SK-N-SH treated with all-trans-retinoic acid at 6 μM for 48 hours (cell line): ENCODE results near the gene CLEC14A.

ENCODE experiments used
- ATAC-seq: fragments of 200-7000 bp; cut with Tn5 transposase; 3 replicates; pipeline ENCODE4 v1.9.1; 2020; ENCODE audit warnings: mild to moderate bottlenecking, moderate library complexity
- ARNTL ChIP-seq: fragments of 450-650 bp; formaldehyde crosslinking; IDR thresholded peaks from 2 replicates; pipeline ENCODE4 v1.5.0; 2020; ENCODE audit warnings: low read depth, mild to moderate bottlenecking, moderate library complexity, borderline replicate concordance
- BACH2 ChIP-seq: fragments of 250-450 bp; sonication (Bioruptor Pico); IDR thresholded peaks from 2 replicates; pipeline ENCODE4 v1.9.0; 2021; ENCODE audit warnings: mild to moderate bottlenecking, borderline replicate concordance
- CSDC2 ChIP-seq: fragments of 250-450 bp; sonication (Bioruptor Pico); IDR thresholded peaks from 2 replicates; pipeline ENCODE4 v1.5.0; 2020; ENCODE audit warnings: mild to moderate bottlenecking, moderate library complexity
- ESRRG ChIP-seq: fragments of 250-450 bp; sonication (Bioruptor Pico); IDR thresholded peaks from 2 replicates; pipeline ENCODE4 v1.6.1; 2021; ENCODE audit warnings: mild to moderate bottlenecking
- GLIS3 ChIP-seq: fragments of 250-450 bp; sonication (Bioruptor Pico); IDR thresholded peaks from 2 replicates; pipeline ENCODE4 v1.5.0; 2020; ENCODE audit warnings: mild to moderate bottlenecking, moderate library complexity
- ISL1 ChIP-seq: fragments of 250-450 bp; sonication (Bioruptor Pico); IDR thresholded peaks from 2 replicates; pipeline ENCODE4 v2.1.2; 2022; ENCODE audit warnings: mild to moderate bottlenecking, moderate library complexity
- OSR1 ChIP-seq: fragments of 250-450 bp; sonication (Bioruptor Pico); IDR thresholded peaks from 2 replicates; pipeline ENCODE4 v1.8.0; 2022; ENCODE audit warnings: moderate library complexity, mild to moderate bottlenecking, inconsistent platforms
- PPARA ChIP-seq: fragments of 250-450 bp; sonication (Bioruptor Pico); IDR thresholded peaks from 2 replicates; pipeline ENCODE4 v1.5.0; 2020; ENCODE audit warnings: mild to moderate bottlenecking, borderline replicate concordance
- RARB ChIP-seq: fragments of 250-450 bp; sonication (Bioruptor Pico); IDR thresholded peaks from 2 replicates; pipeline ENCODE4 v1.8.0; 2021; ENCODE audit warnings: mild to moderate bottlenecking, moderate library complexity
- SNAI2 ChIP-seq: fragments of 250-450 bp; sonication (Bioruptor Pico); IDR thresholded peaks from 2 replicates; pipeline ENCODE4 v1.5.0; 2020; ENCODE audit warnings: mild to moderate bottlenecking, moderate library complexity
- TCF4 ChIP-seq: fragments of 250-450 bp; sonication (Bioruptor Pico); IDR thresholded peaks from 2 replicates; pipeline ENCODE4 v1.8.0; 2021; ENCODE audit warnings: mild to moderate bottlenecking, moderate library complexity, borderline replicate concordance
- TOX ChIP-seq: fragments of 250-450 bp; sonication (Bioruptor Pico); IDR thresholded peaks from 2 replicates; pipeline ENCODE4 v1.8.0; 2021; ENCODE audit warnings: mild to moderate bottlenecking, moderate library complexity, borderline replicate concordance
- ZC3H10 ChIP-seq: fragments of 250-450 bp; sonication (Bioruptor Pico); IDR thresholded peaks from 2 replicates; pipeline ENCODE4 v1.5.1; 2021; ENCODE audit warnings: mild to moderate bottlenecking, moderate library complexity
- ZFP3 ChIP-seq: fragments of 250-450 bp; sonication (Bioruptor Pico); IDR thresholded peaks from 2 replicates; pipeline ENCODE4 v1.5.0; 2020; ENCODE audit warnings: mild to moderate bottlenecking, moderate library complexity
- ZNF565 ChIP-seq: fragments of 450-650 bp; formaldehyde crosslinking; conservative IDR thresholded peaks from 2 replicates; pipeline ENCODE4 v1.5.0; 2020; ENCODE audit warnings: low read depth, mild to moderate bottlenecking, moderate library complexity
- ZNF70 ChIP-seq: fragments of 450-650 bp; formaldehyde crosslinking; IDR thresholded peaks from 2 replicates; pipeline ENCODE4 v1.5.0; 2020; ENCODE audit warnings: mild to moderate bottlenecking, moderate library complexity
- TF ChIP-seq, protein P1 (sequence below): fragments of 250-450 bp; sonication (Bioruptor Pico); IDR thresholded peaks from 2 replicates; pipeline ENCODE4 v1.8.0; 2021; ENCODE audit warnings: low read depth, mild to moderate bottlenecking, moderate library complexity, borderline replicate concordance
- TF ChIP-seq, protein P2 (sequence below): fragments of 250-450 bp; sonication (Bioruptor Pico); IDR thresholded peaks from 2 replicates; pipeline ENCODE4 v1.5.0; 2020; ENCODE audit warnings: mild to moderate bottlenecking, moderate library complexity
- TF ChIP-seq, protein P3 (sequence below): fragments of 250-450 bp; sonication (Bioruptor Pico); IDR thresholded peaks from 2 replicates; pipeline ENCODE4 v1.5.1; 2021; ENCODE audit warnings: mild to moderate bottlenecking, moderate library complexity
- TF ChIP-seq, protein P4 (sequence below): fragments of 250-450 bp; sonication (Bioruptor Pico); IDR thresholded peaks from 2 replicates; pipeline ENCODE4 v1.5.1; 2020; ENCODE audit warnings: low read depth, mild to moderate bottlenecking, moderate library complexity
- TF ChIP-seq, protein P5 (sequence below): fragments of 250-450 bp; sonication (Bioruptor Pico); IDR thresholded peaks from 2 replicates; pipeline ENCODE4 v1.8.0; 2020; ENCODE audit warnings: mild to moderate bottlenecking, moderate library complexity, borderline replicate concordance

Gene CLEC14A

DNA sequence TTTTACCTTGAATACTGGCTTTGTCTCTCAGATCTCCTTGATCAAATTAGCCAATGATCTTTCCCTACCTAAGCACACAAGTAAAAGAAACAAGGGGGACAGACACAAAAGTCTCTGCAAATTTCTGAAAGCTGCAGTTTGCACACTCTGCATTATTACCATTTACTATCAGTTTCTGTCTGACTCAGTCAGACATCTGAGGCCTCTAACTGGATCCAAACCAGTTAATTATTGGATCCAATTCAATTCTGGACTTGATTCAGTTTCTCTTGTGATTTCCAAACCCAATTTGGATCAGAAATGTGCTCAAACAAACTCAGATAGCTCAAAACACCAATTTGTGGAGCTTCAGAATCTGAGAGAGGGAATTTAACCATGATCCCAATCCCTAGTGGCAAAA lies 31.6 kb downstream of the CLEC14A start (continued):
- TF ChIP-seq ZNF70 (CRISPR knock-in tag) (no peak), ZNF565 (no peak), RARB (no peak), TCF4 (CRISPR knock-in tag) (no peak), ZC3H10 (CRISPR knock-in tag) (no peak)

DNA sequence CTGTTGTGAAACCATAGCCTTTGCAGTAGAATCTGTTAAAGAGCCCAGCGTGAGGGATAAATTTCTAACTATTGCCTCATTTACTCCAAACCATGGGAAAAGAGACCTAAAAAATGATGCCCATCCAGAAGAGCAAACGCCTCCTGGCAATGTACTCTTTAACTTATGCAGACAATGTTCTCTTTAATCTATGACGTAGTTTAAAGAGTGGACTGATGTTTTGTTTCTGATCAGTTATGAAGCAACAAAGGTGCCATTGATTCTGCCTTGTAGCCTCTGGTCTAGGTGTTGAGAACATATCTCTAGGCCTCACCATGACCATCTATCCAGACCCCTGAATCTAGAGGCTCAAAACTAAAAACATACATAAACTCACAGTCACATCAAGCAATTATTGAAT lies 34.8 kb downstream of the CLEC14A start:
- TF ChIP-seq, protein P1, sequence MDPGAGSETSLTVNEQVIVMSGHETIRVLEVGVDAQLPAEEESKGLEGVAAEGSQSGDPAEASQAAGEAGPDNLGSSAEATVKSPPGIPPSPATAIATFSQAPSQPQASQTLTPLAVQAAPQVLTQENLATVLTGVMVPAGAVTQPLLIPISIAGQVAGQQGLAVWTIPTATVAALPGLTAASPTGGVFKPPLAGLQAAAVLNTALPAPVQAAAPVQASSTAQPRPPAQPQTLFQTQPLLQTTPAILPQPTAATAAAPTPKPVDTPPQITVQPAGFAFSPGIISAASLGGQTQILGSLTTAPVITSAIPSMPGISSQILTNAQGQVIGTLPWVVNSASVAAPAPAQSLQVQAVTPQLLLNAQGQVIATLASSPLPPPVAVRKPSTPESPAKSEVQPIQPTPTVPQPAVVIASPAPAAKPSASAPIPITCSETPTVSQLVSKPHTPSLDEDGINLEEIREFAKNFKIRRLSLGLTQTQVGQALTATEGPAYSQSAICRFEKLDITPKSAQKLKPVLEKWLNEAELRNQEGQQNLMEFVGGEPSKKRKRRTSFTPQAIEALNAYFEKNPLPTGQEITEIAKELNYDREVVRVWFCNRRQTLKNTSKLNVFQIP (CRISPR knock-in tag), result no peak
- no peak for TF ChIP-seq TOX (CRISPR knock-in tag)
- no peak for TF ChIP-seq RARB
- TF ChIP-seq ZNF70 (CRISPR knock-in tag), result no peak
- TF ChIP-seq, protein P2, sequence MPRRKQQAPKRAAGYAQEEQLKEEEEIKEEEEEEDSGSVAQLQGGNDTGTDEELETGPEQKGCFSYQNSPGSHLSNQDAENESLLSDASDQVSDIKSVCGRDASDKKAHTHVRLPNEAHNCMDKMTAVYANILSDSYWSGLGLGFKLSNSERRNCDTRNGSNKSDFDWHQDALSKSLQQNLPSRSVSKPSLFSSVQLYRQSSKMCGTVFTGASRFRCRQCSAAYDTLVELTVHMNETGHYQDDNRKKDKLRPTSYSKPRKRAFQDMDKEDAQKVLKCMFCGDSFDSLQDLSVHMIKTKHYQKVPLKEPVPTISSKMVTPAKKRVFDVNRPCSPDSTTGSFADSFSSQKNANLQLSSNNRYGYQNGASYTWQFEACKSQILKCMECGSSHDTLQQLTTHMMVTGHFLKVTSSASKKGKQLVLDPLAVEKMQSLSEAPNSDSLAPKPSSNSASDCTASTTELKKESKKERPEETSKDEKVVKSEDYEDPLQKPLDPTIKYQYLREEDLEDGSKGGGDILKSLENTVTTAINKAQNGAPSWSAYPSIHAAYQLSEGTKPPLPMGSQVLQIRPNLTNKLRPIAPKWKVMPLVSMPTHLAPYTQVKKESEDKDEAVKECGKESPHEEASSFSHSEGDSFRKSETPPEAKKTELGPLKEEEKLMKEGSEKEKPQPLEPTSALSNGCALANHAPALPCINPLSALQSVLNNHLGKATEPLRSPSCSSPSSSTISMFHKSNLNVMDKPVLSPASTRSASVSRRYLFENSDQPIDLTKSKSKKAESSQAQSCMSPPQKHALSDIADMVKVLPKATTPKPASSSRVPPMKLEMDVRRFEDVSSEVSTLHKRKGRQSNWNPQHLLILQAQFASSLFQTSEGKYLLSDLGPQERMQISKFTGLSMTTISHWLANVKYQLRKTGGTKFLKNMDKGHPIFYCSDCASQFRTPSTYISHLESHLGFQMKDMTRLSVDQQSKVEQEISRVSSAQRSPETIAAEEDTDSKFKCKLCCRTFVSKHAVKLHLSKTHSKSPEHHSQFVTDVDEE (CRISPR knock-in tag), result no peak
- TF ChIP-seq SNAI2 (CRISPR knock-in tag), result no peak
- no peak for TF ChIP-seq PPARA (CRISPR knock-in tag)
- TF ChIP-seq, protein P3, sequence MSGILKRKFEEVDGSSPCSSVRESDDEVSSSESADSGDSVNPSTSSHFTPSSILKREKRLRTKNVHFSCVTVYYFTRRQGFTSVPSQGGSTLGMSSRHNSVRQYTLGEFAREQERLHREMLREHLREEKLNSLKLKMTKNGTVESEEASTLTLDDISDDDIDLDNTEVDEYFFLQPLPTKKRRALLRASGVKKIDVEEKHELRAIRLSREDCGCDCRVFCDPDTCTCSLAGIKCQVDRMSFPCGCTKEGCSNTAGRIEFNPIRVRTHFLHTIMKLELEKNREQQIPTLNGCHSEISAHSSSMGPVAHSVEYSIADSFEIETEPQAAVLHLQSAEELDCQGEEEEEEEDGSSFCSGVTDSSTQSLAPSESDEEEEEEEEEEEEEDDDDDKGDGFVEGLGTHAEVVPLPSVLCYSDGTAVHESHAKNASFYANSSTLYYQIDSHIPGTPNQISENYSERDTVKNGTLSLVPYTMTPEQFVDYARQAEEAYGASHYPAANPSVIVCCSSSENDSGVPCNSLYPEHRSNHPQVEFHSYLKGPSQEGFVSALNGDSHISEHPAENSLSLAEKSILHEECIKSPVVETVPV (CRISPR knock-in tag), result no peak
- TF ChIP-seq, protein P4, sequence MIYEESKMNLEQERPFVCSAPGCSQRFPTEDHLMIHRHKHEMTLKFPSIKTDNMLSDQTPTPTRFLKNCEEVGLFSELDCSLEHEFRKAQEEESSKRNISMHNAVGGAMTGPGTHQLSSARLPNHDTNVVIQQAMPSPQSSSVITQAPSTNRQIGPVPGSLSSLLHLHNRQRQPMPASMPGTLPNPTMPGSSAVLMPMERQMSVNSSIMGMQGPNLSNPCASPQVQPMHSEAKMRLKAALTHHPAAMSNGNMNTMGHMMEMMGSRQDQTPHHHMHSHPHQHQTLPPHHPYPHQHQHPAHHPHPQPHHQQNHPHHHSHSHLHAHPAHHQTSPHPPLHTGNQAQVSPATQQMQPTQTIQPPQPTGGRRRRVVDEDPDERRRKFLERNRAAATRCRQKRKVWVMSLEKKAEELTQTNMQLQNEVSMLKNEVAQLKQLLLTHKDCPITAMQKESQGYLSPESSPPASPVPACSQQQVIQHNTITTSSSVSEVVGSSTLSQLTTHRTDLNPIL, result no peak
- no peak for TF ChIP-seq BACH2
- TF ChIP-seq ESRRG, result no peak
- no peak for TF ChIP-seq OSR1
- ATAC-seq, result no peak

DNA sequence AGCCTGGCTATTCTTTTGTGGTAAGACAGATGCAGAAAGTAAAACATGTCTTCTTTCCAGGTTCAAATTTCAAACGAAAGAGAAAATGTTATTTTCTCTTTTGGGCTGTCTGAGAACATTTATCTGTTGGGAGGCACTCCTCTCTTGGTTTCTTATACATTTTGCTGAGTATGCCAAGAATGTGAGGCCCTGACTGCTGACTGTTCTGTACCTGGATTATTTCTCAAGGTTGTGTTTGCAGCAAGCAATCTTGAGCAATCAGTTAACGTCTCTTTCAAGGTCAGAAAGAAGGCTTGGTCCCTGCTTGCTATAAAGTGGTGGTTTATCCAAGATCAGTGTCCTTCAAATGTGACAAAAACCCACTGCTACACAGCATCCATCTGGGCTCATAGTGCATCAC lies 38.3 kb downstream of the CLEC14A start:
- ATAC-seq, result no peak
- TF ChIP-seq ARNTL (CRISPR knock-in tag), result no peak
- TF ChIP-seq RARB, result no peak
- no peak for TF ChIP-seq GLIS3 (CRISPR knock-in tag)
- TF ChIP-seq, protein P3 (CRISPR knock-in tag), result no peak
- TF ChIP-seq, protein P5, sequence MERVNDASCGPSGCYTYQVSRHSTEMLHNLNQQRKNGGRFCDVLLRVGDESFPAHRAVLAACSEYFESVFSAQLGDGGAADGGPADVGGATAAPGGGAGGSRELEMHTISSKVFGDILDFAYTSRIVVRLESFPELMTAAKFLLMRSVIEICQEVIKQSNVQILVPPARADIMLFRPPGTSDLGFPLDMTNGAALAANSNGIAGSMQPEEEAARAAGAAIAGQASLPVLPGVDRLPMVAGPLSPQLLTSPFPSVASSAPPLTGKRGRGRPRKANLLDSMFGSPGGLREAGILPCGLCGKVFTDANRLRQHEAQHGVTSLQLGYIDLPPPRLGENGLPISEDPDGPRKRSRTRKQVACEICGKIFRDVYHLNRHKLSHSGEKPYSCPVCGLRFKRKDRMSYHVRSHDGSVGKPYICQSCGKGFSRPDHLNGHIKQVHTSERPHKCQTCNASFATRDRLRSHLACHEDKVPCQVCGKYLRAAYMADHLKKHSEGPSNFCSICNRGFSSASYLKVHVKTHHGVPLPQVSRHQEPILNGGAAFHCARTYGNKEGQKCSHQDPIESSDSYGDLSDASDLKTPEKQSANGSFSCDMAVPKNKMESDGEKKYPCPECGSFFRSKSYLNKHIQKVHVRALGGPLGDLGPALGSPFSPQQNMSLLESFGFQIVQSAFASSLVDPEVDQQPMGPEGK (CRISPR knock-in tag), result no peak
- no peak for TF ChIP-seq ZFP3 (CRISPR knock-in tag)
- no peak for TF ChIP-seq SNAI2 (CRISPR knock-in tag)
- TF ChIP-seq, protein P1 (CRISPR knock-in tag), result no peak
- no peak for TF ChIP-seq ZNF70 (CRISPR knock-in tag)
- TF ChIP-seq ZNF565, result no peak
- TF ChIP-seq BACH2, result no peak
- TF ChIP-seq ISL1, result no peak
- TF ChIP-seq, protein P4, result no peak
- TF ChIP-seq, protein P2 (CRISPR knock-in tag), result no peak
- TF ChIP-seq TCF4 (CRISPR knock-in tag), result no peak
- TF ChIP-seq CSDC2 (CRISPR knock-in tag), result no peak
